ENCODE measurements around the gene NGEF. TPM values are rescaled to one million over a fixed set of nuclear protein-coding genes. Genes with fewer than 3 reads are reported as not detected.
"Not testable (repeated sequence)": the region's sequence is repeated elsewhere in the genome, so short reads cannot be mapped to it uniquely, and the experiment has no call there.

The NGEF gene
- total RNA-seq, 1 donor from 2014 or later = not detected

DNA sequence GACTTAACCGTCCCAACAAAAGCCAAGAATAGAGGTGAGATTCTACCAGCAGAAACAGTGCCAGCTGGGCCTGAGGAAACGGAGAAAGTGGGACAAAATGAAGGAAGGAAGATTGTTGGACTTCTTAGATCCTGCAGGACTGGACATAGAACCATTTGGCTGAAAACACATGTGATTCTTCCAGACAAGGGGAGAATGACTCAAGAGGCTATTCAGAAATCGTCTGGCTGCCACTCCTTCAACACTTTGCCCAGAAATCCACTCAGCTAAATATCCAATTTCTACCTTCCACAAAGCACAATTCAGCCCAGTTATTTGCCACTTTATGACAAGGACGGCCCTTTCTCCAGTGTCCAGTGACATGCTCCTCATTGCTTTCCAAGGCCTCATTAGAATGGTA, 81.4 kb downstream of the NGEF start:
- intact Hi-C loops (cut with micrococcal nuclease) = no loop called here

DNA sequence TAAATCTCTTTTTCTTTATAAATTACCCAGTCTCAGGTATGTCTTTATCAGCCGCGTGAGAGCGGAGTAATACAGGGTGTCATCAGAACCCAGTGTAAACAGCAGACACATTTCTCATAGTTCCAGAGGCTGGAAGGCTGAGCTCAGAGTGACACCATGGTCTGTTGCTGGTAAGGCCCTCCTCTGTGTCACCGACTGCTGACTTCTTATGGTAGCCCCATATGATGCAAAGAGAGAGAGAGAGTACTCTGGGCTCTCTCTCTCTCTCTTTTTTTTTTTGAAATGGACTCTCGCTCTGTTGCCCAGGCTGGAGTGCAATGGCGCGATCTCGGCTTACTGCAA, 83.0 kb downstream of the NGEF start:
- intact Hi-C loops (cut with micrococcal nuclease) = no loop called here

GRCh38 chr2:232929303-232930058, 83.6 kb downstream of the NGEF start:
- intact Hi-C loops (cut with micrococcal nuclease) = no loop called here

DNA sequence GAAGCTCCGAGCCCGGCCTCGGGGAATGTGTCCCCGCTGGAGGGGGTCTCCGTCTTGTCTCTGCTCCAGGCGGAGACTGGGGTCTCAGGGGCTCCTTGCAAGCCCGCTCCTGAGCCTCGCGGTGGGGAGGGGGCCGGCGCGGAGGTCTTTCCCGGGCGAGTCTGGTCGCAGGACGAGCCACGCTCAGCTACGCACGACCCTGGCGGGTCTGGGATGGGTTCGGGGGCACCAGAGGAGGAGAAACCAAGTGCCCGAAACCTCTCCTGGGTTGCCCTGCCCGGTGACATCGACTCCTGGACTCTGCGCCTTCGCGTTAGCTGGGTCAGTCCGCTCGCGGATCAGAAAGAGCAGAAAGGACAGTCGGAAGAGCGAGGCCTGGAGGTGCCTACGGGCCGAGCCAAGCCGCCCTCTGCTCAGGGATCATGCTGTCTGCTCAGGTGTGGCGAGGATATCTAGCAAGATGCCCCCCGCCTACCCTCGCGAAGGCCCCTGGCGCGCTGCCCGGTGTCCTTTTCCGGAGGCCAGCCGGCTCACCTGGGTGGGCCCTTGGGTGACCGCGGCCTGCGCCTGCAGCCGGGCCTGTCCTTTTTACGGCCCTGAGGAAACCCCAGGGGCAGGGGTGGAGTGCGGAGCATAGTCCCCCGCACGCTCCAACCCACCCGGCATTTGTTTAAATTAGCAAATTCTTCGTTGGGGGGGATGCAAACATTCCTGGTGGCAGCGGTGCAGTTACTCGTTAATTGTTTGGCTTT, 84.3 kb downstream of the NGEF start:
- intact Hi-C loops (cut with micrococcal nuclease) = no loop called here

GRCh38 chr2:232927793-232928550, 85.1 kb downstream of the NGEF start:
- intact Hi-C loops (cut with micrococcal nuclease) = no loop called here

DNA sequence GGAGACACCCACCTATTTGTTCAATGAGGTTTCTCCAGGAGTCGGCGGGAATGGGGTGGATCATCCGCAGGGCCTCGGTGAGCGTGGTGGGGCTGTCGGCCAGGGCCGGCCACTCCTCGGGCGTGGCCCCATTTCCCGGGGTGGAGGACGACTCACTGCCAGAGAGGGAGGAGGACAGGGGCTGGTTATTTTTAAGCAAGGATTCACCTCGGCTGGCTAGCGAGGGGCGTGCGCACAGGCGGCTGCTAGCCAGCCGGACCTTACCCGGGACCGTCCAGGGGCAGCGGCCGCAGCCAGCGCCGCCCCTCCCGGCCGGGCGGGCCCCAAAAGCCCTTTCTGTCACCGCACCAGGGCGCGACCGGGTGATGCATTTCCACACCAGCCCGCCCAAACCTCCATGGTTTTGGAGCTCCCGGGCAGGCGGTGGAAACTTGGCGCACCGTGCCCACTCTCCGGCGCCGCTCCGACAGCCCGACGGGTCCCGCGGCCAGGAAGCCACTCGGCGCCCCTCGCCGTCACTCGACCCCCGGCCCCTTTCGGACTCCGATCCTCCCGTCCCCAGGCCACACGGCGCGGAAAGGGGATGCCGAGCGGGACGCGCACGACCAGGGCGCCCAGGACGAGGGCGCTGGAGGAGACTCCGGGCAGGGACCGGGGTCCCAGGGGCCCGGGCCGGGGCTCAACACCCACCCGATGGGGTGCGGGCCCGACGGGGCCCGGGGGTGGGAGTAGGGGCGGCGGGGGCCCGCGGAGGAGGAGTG, 85.8 kb downstream of the NGEF start:
- intact Hi-C loops (cut with micrococcal nuclease) = no loop called here

- intact Hi-C loops (cut with micrococcal nuclease) = no loop called here
Observed at GRCh38 chr2:232926431-232926939, 86.6 kb downstream of the NGEF start.

DNA sequence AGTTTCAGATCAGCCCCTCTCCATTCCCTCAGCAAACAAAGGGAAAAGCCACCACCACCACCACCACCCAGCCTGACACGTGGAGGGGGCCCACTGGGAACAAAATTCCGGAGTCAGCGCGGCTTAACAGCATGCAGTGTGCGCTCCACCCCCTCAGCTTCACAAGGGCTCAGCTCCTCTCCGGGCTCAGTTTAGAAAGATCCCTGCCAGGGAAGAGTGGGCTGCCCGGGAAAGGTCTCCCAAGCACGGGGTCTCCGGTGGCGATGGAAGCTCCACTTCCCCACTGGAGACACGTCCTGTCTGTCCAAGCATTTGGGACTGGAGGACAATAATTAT, 87.3 kb downstream of the NGEF start:
- intact Hi-C loops (cut with micrococcal nuclease) = no loop called here

DNA sequence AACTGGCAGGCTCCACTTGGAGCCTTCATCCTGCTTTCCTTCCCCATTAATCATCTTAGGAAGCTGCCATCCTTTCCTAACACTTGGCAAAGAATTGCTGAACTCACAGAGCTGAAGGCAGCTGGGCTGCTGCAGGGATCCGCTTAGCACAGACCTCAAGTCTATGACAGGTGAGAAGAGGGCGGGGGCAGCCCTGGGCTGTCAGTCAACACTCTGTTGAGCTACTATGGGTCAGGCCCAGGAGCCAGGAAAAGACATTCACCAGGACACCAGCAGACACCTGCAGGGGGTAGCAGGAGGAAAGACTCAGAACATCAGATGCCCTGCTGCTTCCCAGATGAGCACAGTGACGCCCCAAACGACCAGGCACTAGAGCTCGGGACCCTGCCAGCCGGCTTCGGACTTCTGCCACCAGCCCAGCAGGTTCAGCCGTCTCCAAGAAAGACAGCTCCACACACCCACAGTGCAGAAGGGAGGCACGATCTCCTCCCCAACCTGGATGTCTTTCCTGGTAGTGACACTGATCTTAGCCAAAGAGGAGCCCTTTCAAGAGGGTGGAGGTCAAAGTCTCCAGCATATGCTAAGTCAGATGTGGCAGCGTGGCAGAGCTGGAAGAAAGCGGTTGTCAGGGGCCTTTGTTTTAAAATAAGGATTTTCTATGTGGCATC, 87.8 kb downstream of the NGEF start:
- intact Hi-C loops (cut with micrococcal nuclease) = no loop called here

DNA sequence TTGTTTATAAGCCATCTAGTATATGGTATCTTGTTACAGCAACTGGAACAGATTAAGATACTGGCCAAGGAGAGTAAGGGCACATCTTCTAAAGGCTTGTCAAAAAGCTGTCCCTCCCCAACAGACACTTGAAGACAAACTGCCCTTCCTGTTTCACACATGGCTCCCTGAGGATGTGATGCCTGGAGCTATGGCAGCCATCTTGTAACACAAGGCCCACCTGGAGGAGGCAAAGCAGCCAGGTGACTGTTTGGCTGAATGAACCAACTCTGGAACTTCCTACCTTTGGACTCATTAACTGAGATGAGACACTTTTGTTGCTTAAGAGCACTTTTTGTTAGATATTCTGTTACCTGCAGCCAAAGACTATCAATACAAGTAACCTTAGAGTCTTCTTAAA, 88.6 kb downstream of the NGEF start:
- intact Hi-C loops (cut with micrococcal nuclease) = no loop called here

GRCh38 chr2:232920760-232921159, 92.3 kb downstream of the NGEF start:
- intact Hi-C loops (cut with micrococcal nuclease) = no loop called here

DNA sequence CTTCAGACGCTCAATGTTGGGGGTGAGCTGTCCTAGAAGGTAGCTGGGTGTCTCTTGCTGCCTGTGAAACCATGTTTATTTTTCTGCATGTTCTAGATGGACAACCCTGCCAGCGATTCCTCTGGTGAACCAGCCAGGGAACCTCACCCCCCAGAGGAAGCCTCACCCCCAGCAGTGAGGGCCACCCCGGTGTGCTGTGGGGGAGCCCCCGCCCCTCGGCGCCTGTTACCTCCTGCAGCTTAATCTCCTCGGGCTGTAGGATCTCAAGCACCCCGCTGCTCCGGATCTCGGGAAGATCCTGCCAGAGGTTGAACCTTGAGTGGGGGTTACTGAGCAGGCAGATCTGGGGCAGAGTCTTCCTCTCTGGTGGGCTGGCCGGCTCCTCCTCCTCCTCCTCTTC, 93.0 kb downstream of the NGEF start:
- intact Hi-C loops (cut with micrococcal nuclease) = no loop called here

- intact Hi-C loops (cut with micrococcal nuclease) = no loop called here
Observed at GRCh38 chr2:232919141-232919540, 93.9 kb downstream of the NGEF start.

DNA sequence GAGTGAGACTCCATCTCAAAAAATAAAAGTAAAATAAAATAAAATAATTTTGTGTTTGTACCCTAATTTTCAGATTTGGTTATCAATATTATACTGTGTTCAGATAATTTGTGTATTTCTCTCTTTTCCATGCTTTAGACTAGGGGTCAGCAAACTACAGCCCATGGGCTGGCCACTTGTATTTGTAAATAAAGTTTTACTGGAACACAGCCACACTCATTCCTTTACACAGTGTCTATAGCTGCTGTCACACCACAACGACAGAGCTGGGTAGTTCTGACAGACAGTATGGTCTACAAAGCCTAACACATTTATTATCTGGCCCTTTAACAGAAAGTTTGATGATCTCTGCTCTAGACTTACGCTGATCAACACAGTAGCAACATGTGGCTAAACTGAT, 99.2 kb downstream of the NGEF start:
- intact Hi-C loops (cut with micrococcal nuclease) = no loop called here

GRCh38 chr2:232911712-232912277, 101.3 kb downstream of the NGEF start:
- intact Hi-C loops (cut with micrococcal nuclease) = no loop called here

DNA sequence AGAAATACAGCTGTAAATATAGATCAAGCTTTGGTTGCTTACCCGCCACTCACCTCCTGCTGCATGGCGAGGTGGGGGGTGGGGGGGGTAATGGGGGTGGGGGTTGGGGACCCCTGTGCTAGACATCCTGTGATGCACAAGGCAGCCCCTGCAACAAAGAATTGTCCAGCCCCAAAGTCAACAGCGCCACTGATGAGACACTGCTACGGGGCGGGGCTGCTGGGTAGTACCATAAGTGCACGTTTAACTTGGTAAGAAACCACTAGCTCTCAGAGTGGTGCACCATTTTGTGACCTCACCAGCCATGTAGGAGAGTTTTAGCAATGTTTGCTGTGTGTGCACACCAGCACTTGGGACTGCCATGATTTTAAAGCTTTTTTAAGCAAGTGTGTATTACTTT, 102.7 kb downstream of the NGEF start:
- intact Hi-C loops (cut with micrococcal nuclease) = no loop called here

GRCh38 chr2:232908695-232909094, 104.4 kb downstream of the NGEF start:
- intact Hi-C loops (cut with micrococcal nuclease) = no loop called here

DNA sequence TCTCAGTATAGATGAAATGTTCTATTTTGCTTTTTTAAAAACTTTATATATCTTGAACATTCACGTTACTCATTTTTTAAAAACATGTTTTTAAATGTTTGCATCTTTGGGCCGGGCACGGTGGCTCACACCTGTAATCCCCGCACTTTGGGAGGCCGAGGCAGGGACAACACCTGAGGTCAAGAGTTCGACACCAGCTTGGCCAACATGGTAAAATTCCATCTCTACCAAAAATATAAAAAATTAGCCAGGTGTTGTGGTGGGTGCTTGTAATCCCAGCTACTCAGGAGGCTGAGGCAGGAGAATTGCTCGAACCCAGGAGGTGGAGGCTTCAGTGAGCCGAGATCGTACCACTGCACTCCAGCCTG, 105.4 kb downstream of the NGEF start:
- intact Hi-C loops (cut with micrococcal nuclease) = not testable (repeated sequence)

DNA sequence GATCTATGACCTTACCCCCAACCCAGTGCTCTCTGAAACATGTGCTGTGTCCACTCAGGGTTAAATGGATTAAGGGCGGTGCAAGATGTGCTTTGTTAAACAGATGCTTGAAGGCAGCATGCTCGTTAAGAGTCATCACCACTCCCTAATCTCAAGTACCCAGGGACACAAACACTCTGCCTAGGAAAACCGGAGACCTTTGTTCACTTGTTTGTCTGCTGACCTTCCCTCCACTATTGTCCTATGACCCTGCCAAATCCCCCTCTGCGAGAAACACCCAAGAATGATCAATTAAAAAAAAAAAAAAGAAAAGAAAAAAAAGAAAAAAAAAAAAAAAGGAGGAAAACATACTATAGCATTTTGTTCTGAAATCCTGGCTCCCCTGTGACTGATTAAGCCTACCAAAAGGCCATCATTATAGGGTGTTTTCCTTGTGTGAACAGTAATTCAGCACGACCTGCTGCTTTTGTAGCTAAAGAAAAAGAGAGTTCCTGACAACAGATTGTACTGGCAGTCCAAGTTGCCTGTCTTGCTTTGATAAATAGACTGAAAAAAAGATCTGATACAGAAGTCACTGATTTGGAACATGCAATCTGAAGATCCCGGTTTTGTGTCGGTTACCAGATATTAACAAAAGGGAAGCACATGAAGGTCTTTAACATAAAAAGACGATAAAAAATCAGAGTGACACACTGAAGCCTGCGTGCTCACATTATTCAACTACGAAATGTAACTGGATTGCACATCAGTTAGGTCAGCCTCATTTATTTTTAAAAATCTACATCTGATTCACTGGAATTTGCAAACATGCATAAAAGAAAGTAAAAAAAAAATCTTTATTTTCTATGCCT, 106.0 kb downstream of the NGEF start:
- intact Hi-C loops (cut with micrococcal nuclease) = not testable (repeated sequence)

DNA sequence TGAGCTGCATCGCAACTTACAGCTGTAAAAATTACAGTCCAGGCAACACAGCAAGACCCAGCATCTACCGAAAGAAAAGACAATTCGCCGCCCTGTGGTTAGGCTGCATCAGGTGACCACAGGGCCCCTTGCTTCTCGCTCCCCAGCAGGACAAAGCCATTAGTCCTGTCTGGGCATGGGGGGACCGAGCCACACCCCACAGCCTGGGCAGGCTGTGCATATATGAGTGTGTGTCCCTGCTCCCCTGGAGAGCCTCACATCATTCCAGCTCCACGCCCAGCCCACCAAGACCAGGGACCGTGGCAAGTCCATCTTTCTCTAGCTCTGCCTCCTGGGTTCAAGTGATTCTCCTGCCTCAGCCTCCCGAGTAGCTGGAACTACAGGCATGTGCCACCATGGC, 109.1 kb downstream of the NGEF start:
- intact Hi-C loops (cut with micrococcal nuclease) = no loop called here

All from T-helper 1 cell treated with Interleukin-12 subunit alpha and Interleukin-12 subunit beta and Interleukin-4 antibody, amounts not matched to agents 30 ng/mL and 1 ng/mL, for 36 hours (primary cell).